Right lobe of liver (tissue), 6 donors: ENCODE measurements around the gene FAM83B. TPM values are rescaled to one million over a fixed set of nuclear protein-coding genes. Genes with fewer than 3 reads are reported as not detected.
"Not testable (repeated sequence)": the region's sequence is repeated elsewhere in the genome, so short reads cannot be mapped to it uniquely, and the experiment has no call there.

Experiments
- ATAC-seq, 4 donors: fragments of 200-7000 bp; cut with Tn5 transposase; one replicate each; pipeline ENCODE4 v1.9.1; 2020; ENCODE audit warnings: mild to moderate bottlenecking in 4 of 4, moderate library complexity in 4 of 4
- DNase-seq, 3 donors: peaks; one replicate each; pipeline ENCODE4 v3.0.0-alpha.2; 2020
- H3K27ac ChIP-seq, 3 donors: fragments of 200-600 bp; one replicate each; pipeline ENCODE4 v1.8.0; 2022
- H3K27me3 ChIP-seq, 2 donors: fragments of 200-600 bp; one replicate each; pipeline ENCODE4 v1.8.0; 2022
- H3K36me3 ChIP-seq, 4 donors: fragments of 200-600 bp; sonication (generic) in 1 of 4; one replicate each; pipeline versions ENCODE4 v1.5.1 to v1.8.0; 2017 to 2022; ENCODE audit warnings: control low read depth in 1 of 4
- H3K4me1 ChIP-seq, 4 donors: fragments of 200-600 bp; sonication (generic) in 1 of 4; one replicate each; pipeline versions ENCODE4 v1.5.1 to v1.8.0; 2017 to 2022; ENCODE audit warnings: control low read depth in 1 of 4
- H3K4me3 ChIP-seq, 3 donors: fragments of 200-600 bp; one replicate each; pipeline ENCODE4 v1.8.0; 2022
- H3K9me3 ChIP-seq, 4 donors: fragments of 200-600 bp; sonication (generic) in 1 of 4; one replicate each; pipeline versions ENCODE4 v1.5.1 to v1.8.0; 2017 to 2022; ENCODE audit warnings: control low read depth in 1 of 4
- CTCF ChIP-seq, 4 donors: fragments of 200-600 bp in 3 of 4; fragments of 450-650 bp in 1 of 4; IDR thresholded peaks; one replicate each; pipeline versions ENCODE4 v1.5.1 to v1.8.0; 2016 to 2022; ENCODE audit warnings: antibody characterized with exemption in 4 of 4, mild to moderate bottlenecking in 2 of 4
- POLR2A ChIP-seq: fragments of 450-650 bp; IDR thresholded peaks from one replicate; pipeline ENCODE4 v1.6.1; 2017; ENCODE audit warnings: antibody characterized with exemption, mild to moderate bottlenecking
- WGBS: methylation state at CpG from one replicate; pipeline ENCODE4 v1.1.6; 2018; ENCODE audit warnings: low coverage, low lambda C conversion rate; ENCODE audit not compliant: insufficient coverage; ENCODE audit errors: missing lambda C conversion rate; 5-methylcytosine and 5-hydroxymethylcytosine counted together
- intact Hi-C, 2 donors: fragments of 100-400 bp; cut with DNase I; formaldehyde crosslinking; loops; one replicate each; pipeline versions ENCODE4 v1.11.2 to v1.14.1; 2022
- total RNA-seq, 6 experiments: library from RNA; depleted of rRNA in 2 of 6; stranded (reverse); fragments of >200 nt in 2 of 6; fragmentation: NEBNext Ultra II Directional in 3 of 6; extraction: Animal tissue kit (Norgen Biotek cat#: 25700) in 3 of 6; gene quantifications; one replicate each; pipeline versions ENCODE4 v1.1.0 to v1.2.4, GENCODE V29; 2016 to 2023
- donor health status: DM: no; HTN: yes; CAD: no.
- donor health status: DM: no; HTN: no; CAD: no.
- donor health status: DM: no; HTN: no; CAD: no.
- donor health status: DM: no; HTN: yes; CAD: no.
- donor health status: DM: no; HTN: yes; CAD: no.

FAM83B gene
- total RNA-seq, 6 experiments from 2014 or later = 0.07 to 0.55 (median 0.18) TPM

- intact Hi-C loops = no loop called here
- WGBS = 36% methylated on average over 2 of the region's 2 CpGs
- H3K27ac ChIP-seq = no peak overlapping the region
- no peaks in the 10 kb centered on the region for H3K27me3 ChIP-seq
- no peak for DNase-seq
- H3K4me3 ChIP-seq = no peak overlapping the region
- no peaks in the 10 kb centered on the region for H3K36me3 ChIP-seq
- H3K4me1 ChIP-seq = no peaks in the 10 kb centered on the region
- no peaks in the 10 kb centered on the region for H3K9me3 ChIP-seq
- TF ChIP-seq CTCF (IDR thresholded peaks at IDR 0.05) (no peak), POLR2A (no peak)
- ATAC-seq = no peak
These were observed 125.3 kb downstream of the FAM83B start for GRCh38 chr6:54971825-54972224.

GRCh38 chr6:54979161-54979560, 132.6 kb downstream of the FAM83B start:
- H3K9me3 ChIP-seq, H3K4me1 ChIP-seq, H3K36me3 ChIP-seq, H3K27ac ChIP-seq, ATAC-seq, H3K27me3 ChIP-seq, intact Hi-C loops, H3K4me3 ChIP-seq: not testable (repeated sequence)
- WGBS = no CpG with 5 or more reads among the region's 24 CpGs
- peak in 1 of 3 donors; percentile 46 for DNase-seq

- Histone ChIP-seq H3K27me3 (no peaks in the 10 kb centered on the region), H3K36me3 (no peaks in the 10 kb centered on the region), H3K4me1 (no peaks in the 10 kb centered on the region), H3K9me3 (no peaks in the 10 kb centered on the region), H3K4me3 (no peak overlapping the region), H3K27ac (no peak overlapping the region)
- WGBS = 66% methylated on average over 10 of the region's 14 CpGs
- no peak for DNase-seq
- no peak for TF ChIP-seq POLR2A
- TF ChIP-seq CTCF (IDR thresholded peaks at IDR 0.05) = no peak
- ATAC-seq = no peak
- intact Hi-C loops = no loop called here
These were observed 134.1 kb downstream of the FAM83B start for GRCh38 chr6:54980511-54981275.

GRCh38 chr6:54981276-54981609, 134.7 kb downstream of the FAM83B start:
- no peak for TF ChIP-seq POLR2A
- no peak for TF ChIP-seq CTCF (IDR thresholded peaks at IDR 0.05)
- intact Hi-C loops = no loop called here
- Histone ChIP-seq H3K36me3 (no peaks in the 10 kb centered on the region), H3K27ac (no peak overlapping the region), H3K9me3 (no peaks in the 10 kb centered on the region), H3K4me3 (no peak overlapping the region), H3K27me3 (no peaks in the 10 kb centered on the region), H3K4me1 (no peaks in the 10 kb centered on the region)
- DNase-seq = no peak
- ATAC-seq = no peak
- WGBS = 94% methylated on average over 2 of the region's 2 CpGs

- 82% methylated on average over 3 of the region's 3 CpGs for WGBS
- Histone ChIP-seq H3K4me3 (no peak overlapping the region), H3K27ac (no peak overlapping the region), H3K4me1 (no peaks in the 10 kb centered on the region), H3K36me3 (no peaks in the 10 kb centered on the region), H3K9me3 (no peaks in the 10 kb centered on the region), H3K27me3 (no peaks in the 10 kb centered on the region)
- intact Hi-C loops = no loop called here
- no peak for TF ChIP-seq POLR2A
- no peak for TF ChIP-seq CTCF (IDR thresholded peaks at IDR 0.05)
- ATAC-seq (no peak), DNase-seq (no peak)
These were observed 135.1 kb downstream of the FAM83B start for GRCh38 chr6:54981647-54982046.
